Psoas muscle (tissue), 8 donors: Measurements from ENCODE around the gene ARAP1. TPM values are rescaled to one million over a fixed set of nuclear protein-coding genes. Genes with fewer than 3 reads are reported as not detected.

ENCODE experiments used
- ATAC-seq, 4 donors: fragments of 200-7000 bp; cut with Tn5 transposase; one replicate each; pipeline ENCODE4 v1.9.1; 2020; ENCODE audit warnings: moderate library complexity in 3 of 4, mild to moderate bottlenecking in 2 of 4
- DNase-seq, 2 donors: peaks; one replicate each; pipeline ENCODE4 v3.0.0-alpha.2; 2020
- H3K27ac ChIP-seq: fragments of 200-600 bp; one replicate; pipeline ENCODE4 v1.8.0; 2022
- H3K27me3 ChIP-seq, 3 donors: fragments of 200-600 bp in 1 of 3; one replicate each; pipeline versions ENCODE4 v1.6.1 to v1.8.0; 2013 to 2022; ENCODE audit warnings: low read length in 2 of 3, mild to moderate bottlenecking in 2 of 3, moderate library complexity in 1 of 3; ENCODE audit not compliant: insufficient read depth in 3 of 3
- H3K36me3 ChIP-seq, 2 donors: fragments of 200-600 bp in 1 of 2; one replicate each; pipeline versions ENCODE4 v1.6.1 to v1.8.0; 2013 to 2022; ENCODE audit warnings: low read depth in 1 of 2, mild to moderate bottlenecking in 1 of 2, moderate library complexity in 1 of 2; ENCODE audit not compliant: insufficient read depth in 1 of 2
- H3K4me1 ChIP-seq: fragments of 200-600 bp; one replicate; pipeline ENCODE4 v1.8.0; 2022
- H3K4me3 ChIP-seq: fragments of 200-600 bp; one replicate; pipeline ENCODE4 v1.8.0; 2022; ENCODE audit warnings: mild to moderate bottlenecking
- H3K9me3 ChIP-seq: fragments of 200-600 bp; one replicate; pipeline ENCODE4 v1.8.0; 2022
- WGBS, 3 donors: extraction: QIAGEN DNeasy Blood & Tissue Kit; methylation state at CpG; one replicate each; pipeline versions ENCODE4 v1.1.6 to v1.1.7; 2013; 5-methylcytosine and 5-hydroxymethylcytosine counted together
- intact Hi-C, 2 donors: fragments of 100-400 bp; cut with DNase I; formaldehyde crosslinking; loops; one replicate each; pipeline versions ENCODE4 v1.11.0 to v1.14.2; 2022
- polyA plus RNA-seq, 3 donors: library from polyadenylated mRNA; stranded (reverse); fragments of 200-250 nt; gene quantifications; one replicate each; pipeline ENCODE4 v1.2.3, GENCODE V29; 2013
- total RNA-seq, 4 donors: library from RNA; stranded (reverse); fragmentation: NEBNext Ultra II Directional in 2 of 4; extraction: Animal tissue kit (Norgen Biotek cat#: 25700) in 2 of 4; gene quantifications; one replicate each; pipeline versions ENCODE4 v1.2.1 to v1.2.4, GENCODE V29; 2021 to 2023
- TF ChIP-seq, protein P1 (sequence below): fragments of 200-600 bp; IDR thresholded peaks from one replicate; pipeline ENCODE4 v1.8.0; 2022; ENCODE audit warnings: antibody characterized with exemption
- donor health status: healthy with polysubstance abuse.
- donor health status: DM: no; HTN: no; CAD: no; lungs with moderate emphysema.
- donor health status: Bipolar disorder and iron deficiency.
- donor health status: healthy.
- donor health status: DM: yes; HTN: yes; CAD: no.
- donor health status: DM: no; HTN: no; CAD: no.
- donor health status: DM: no; HTN: no; CAD: no.
- donor health status: DM: yes; HTN: yes; CAD: no.

ARAP1 gene
- total and polyA plus RNA-seq, 7 donors: 16.0 to 27.5 (median 18.6) TPM

DNA sequence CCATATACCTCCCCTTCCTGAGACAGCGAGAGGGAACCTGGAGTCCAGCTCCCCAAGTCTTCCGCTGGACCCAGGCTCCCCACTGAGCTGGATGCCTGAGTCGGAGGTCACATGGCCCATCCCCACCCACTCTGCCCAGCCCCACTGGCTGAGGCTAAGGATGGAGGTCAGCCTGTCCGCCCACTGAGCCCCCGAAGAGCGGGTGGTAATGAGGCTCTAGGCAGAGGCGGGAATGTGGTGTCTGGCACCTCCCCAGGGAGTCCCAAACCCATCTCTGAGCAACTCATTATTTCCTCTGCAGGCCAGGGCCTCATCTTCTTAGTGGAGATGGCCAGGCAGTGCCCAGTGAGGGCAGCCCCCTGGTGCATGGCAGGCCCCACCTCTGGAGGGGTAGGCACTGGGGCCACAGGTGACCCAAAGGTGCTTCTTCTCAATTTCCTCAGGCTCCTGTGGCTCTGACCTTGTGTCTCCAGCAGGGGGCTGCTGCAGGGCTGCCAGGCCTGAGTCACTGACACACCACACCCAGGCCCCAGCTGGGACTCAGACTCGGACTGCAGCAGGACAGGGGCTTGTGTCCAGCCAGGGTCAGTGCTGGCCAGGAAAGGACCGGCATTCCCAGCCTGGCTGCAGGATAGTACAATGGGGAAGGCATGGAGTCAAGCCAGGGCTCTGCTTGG, 67.8 kb downstream of the ARAP1 start:
- no peak overlapping the region for H3K27ac ChIP-seq
- H3K9me3 ChIP-seq: no peaks in the 10 kb centered on the region
- H3K36me3 ChIP-seq: peaks cover 0 to 30% of the 10 kb centered on the region in 2 donors
- DNase-seq (peak; percentile 80 to 86), ATAC-seq (peak; percentile 68 to 78 (median 72))
- peaks cover 9% of the 10 kb centered on the region for H3K4me1 ChIP-seq
- intact Hi-C loops: loop anchor here (5.0 to 10.0 kb wide), 3 partner anchors 97 to 212 kb away; no protein-coding TSS in a partner anchor
- no peak overlapping the region for H3K4me3 ChIP-seq
- TF ChIP-seq, protein P1, sequence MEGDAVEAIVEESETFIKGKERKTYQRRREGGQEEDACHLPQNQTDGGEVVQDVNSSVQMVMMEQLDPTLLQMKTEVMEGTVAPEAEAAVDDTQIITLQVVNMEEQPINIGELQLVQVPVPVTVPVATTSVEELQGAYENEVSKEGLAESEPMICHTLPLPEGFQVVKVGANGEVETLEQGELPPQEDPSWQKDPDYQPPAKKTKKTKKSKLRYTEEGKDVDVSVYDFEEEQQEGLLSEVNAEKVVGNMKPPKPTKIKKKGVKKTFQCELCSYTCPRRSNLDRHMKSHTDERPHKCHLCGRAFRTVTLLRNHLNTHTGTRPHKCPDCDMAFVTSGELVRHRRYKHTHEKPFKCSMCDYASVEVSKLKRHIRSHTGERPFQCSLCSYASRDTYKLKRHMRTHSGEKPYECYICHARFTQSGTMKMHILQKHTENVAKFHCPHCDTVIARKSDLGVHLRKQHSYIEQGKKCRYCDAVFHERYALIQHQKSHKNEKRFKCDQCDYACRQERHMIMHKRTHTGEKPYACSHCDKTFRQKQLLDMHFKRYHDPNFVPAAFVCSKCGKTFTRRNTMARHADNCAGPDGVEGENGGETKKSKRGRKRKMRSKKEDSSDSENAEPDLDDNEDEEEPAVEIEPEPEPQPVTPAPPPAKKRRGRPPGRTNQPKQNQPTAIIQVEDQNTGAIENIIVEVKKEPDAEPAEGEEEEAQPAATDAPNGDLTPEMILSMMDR: peak; percentile 51
- 68 to 76% (median 75%) methylated on average over 7 to 9 of the region's 9 CpGs for WGBS, 3 donors
- peaks cover 0 to 2% (median 0%) of the 10 kb centered on the region in 3 donors for H3K27me3 ChIP-seq

DNA sequence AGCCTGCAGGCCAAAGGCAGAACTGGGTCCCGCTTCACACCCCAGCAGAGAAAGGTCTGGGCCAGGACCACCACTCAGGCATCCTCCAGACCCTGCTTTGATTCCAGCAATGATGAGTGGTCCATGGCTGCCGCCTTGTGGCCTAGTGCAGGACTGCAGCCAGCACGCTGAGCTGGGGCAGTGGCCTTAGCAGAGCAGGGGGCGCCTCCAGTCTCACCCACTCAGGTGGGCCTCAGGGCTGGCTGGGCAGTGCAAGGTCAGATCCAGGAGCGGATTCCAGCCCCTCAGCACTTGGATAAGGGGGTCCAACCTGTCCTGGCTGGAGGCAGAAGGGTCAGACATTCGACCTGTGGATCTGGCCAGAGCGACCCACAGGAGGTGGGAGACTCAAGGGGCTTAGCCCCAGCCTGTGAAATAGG, 68.4 kb downstream of the ARAP1 start:
- H3K27me3 ChIP-seq: peaks cover 0 to 5% (median 3%) of the 10 kb centered on the region in 3 donors
- TF ChIP-seq, protein P1: peak; percentile 92
- no peak overlapping the region for H3K4me3 ChIP-seq
- H3K36me3 ChIP-seq: peaks cover 0 to 24% of the 10 kb centered on the region in 2 donors
- ATAC-seq (peak; percentile 61 to 81 (median 74)), DNase-seq (peak; percentile 71 to 82)
- no peaks in the 10 kb centered on the region for H3K9me3 ChIP-seq
- intact Hi-C loops: loop anchor here (1.0 to 10.0 kb wide), 4 partner anchors 96 to 211 kb away; no protein-coding TSS in a partner anchor
- peaks cover 9% of the 10 kb centered on the region for H3K4me1 ChIP-seq
- WGBS, 3 donors: 54 to 59% (median 58%) methylated on average over 5 to 7 of the region's 7 CpGs
- H3K27ac ChIP-seq: no peak overlapping the region

- intact Hi-C loops: loop anchor here (1.0 to 10.0 kb wide), 4 partner anchors 96 to 211 kb away; no protein-coding TSS in a partner anchor
- Histone ChIP-seq H3K4me1 (peaks cover 9% of the 10 kb centered on the region), H3K27me3 (peaks cover 0 to 14% (median 12%) of the 10 kb centered on the region in 3 donors), H3K36me3 (peaks cover 0 to 15% of the 10 kb centered on the region in 2 donors), H3K27ac (no peak overlapping the region), H3K9me3 (no peaks in the 10 kb centered on the region), H3K4me3 (no peak overlapping the region)
- ATAC-seq (no peak), DNase-seq (no peak)
- 63 to 66% (median 66%) methylated on average over 4 of the region's 4 CpGs for WGBS, 3 donors
- TF ChIP-seq, protein P1: no peak
These were observed 69.4 kb downstream of the ARAP1 start for GRCh38 chr11:72682858-72683243.

GRCh38 chr11:72682238-72682857, 69.9 kb downstream of the ARAP1 start:
- intact Hi-C loops: loop anchor here (5.0 to 10.0 kb wide), 3 partner anchors 95 to 210 kb away; no protein-coding TSS in a partner anchor
- H3K27me3 ChIP-seq: peaks cover 0 to 19% (median 12%) of the 10 kb centered on the region in 3 donors
- H3K9me3 ChIP-seq: no peaks in the 10 kb centered on the region
- H3K4me1 ChIP-seq: peaks cover 9% of the 10 kb centered on the region
- peaks cover 0 to 10% of the 10 kb centered on the region in 2 donors for H3K36me3 ChIP-seq
- 60 to 85% (median 66%) methylated on average over 5 of the region's 5 CpGs for whole genome bisulfite sequencing, 3 donors
- ATAC-seq (no peak), DNase-seq (no peak)
- TF ChIP-seq, protein P1: no peak
- no peak overlapping the region for H3K4me3 ChIP-seq
- H3K27ac ChIP-seq: no peak overlapping the region
